Sigmoid colon (tissue), 7 donors: ENCODE measurements around the gene FGF23. TPM values are rescaled to one million over a fixed set of nuclear protein-coding genes. Genes with fewer than 3 reads are reported as not detected.

Source experiments
- DNase-seq: peaks from one replicate; pipeline ENCODE4 v3.0.0-alpha.2; 2019
- H3K27ac ChIP-seq, 4 donors: fragments of 200-600 bp; sonication (generic); one replicate each; pipeline ENCODE4 v1.5.1; 2016 to 2019; ENCODE audit warnings: mild to moderate bottlenecking in 1 of 4
- H3K27me3 ChIP-seq, 3 donors: fragments of 200-600 bp; sonication (generic); one replicate each; pipeline ENCODE4 v1.5.1; 2019; ENCODE audit warnings: mild to moderate bottlenecking in 1 of 3
- H3K36me3 ChIP-seq, 4 donors: fragments of 200-600 bp; sonication (generic); one replicate each; pipeline ENCODE4 v1.5.1; 2016 to 2019
- H3K4me1 ChIP-seq, 4 donors: fragments of 200-600 bp; sonication (generic); one replicate each; pipeline ENCODE4 v1.5.1; 2017 to 2019
- H3K4me3 ChIP-seq, 4 donors: fragments of 200-600 bp; sonication (generic); one replicate each; pipeline ENCODE4 v1.5.1; 2017 to 2019; ENCODE audit warnings: mild to moderate bottlenecking in 2 of 4, moderate library complexity in 1 of 4
- H3K9me3 ChIP-seq, 4 donors: fragments of 200-600 bp in 3 of 4; sonication (generic) in 3 of 4; one replicate each; pipeline versions ENCODE4 v1.5.1 to v1.6.1; 2013 to 2019
- EP300 ChIP-seq, 4 donors: sonication (generic); formaldehyde crosslinking; IDR thresholded peaks; one replicate each; pipeline ENCODE4 v1.6.1; 2017; ENCODE audit warnings: antibody characterized with exemption in 4 of 4
- POLR2A ChIP-seq, 2 donors: fragments of 450-650 bp; IDR thresholded peaks; one replicate each; pipeline ENCODE4 v1.6.1; 2016; ENCODE audit warnings: antibody characterized with exemption in 2 of 2, mild to moderate bottlenecking in 2 of 2, moderate library complexity in 2 of 2
- POLR2AphosphoS5 ChIP-seq, 4 donors: sonication (generic); formaldehyde crosslinking; IDR thresholded peaks; one replicate each; pipeline ENCODE4 v1.6.1; 2017; ENCODE audit warnings: antibody characterized with exemption in 4 of 4
- WGBS, 2 donors: extraction: QIAGEN DNeasy Blood & Tissue Kit; methylation state at CpG; one replicate each; pipeline ENCODE4 v1.1.7; 2013; 5-methylcytosine and 5-hydroxymethylcytosine counted together
- intact Hi-C: fragments of 100-400 bp; cut with DNase I; formaldehyde crosslinking; loops from one replicate; pipeline ENCODE4 v1.15.1; 2023
- polyA plus RNA-seq, 3 donors: library from polyadenylated mRNA; stranded (reverse); fragments of 200-250 nt; gene quantifications; one replicate each; pipeline ENCODE4 v1.2.3, GENCODE V29; 2013
- total RNA-seq, 4 donors: library from RNA; depleted of rRNA; stranded (reverse); fragments of >200 nt; gene quantifications; one replicate each; pipeline ENCODE4 v1.1.0, GENCODE V29; 2016
- TF ChIP-seq, protein P1 (sequence below), 4 experiments: fragments of 450-650 bp in 3 of 4; fragments of 200-600 bp in 1 of 4; IDR thresholded peaks; one replicate each; pipeline ENCODE4 v1.5.1; 2016 to 2019; ENCODE audit warnings: antibody characterized with exemption in 4 of 4, mild to moderate bottlenecking in 3 of 4, moderate library complexity in 2 of 4
- donor health status: healthy with polysubstance abuse.
- donor health status: Bipolar disorder and iron deficiency.
- donor health status: healthy.

Gene FGF23
- total and polyA plus RNA-seq, 7 donors = not detected

DNA sequence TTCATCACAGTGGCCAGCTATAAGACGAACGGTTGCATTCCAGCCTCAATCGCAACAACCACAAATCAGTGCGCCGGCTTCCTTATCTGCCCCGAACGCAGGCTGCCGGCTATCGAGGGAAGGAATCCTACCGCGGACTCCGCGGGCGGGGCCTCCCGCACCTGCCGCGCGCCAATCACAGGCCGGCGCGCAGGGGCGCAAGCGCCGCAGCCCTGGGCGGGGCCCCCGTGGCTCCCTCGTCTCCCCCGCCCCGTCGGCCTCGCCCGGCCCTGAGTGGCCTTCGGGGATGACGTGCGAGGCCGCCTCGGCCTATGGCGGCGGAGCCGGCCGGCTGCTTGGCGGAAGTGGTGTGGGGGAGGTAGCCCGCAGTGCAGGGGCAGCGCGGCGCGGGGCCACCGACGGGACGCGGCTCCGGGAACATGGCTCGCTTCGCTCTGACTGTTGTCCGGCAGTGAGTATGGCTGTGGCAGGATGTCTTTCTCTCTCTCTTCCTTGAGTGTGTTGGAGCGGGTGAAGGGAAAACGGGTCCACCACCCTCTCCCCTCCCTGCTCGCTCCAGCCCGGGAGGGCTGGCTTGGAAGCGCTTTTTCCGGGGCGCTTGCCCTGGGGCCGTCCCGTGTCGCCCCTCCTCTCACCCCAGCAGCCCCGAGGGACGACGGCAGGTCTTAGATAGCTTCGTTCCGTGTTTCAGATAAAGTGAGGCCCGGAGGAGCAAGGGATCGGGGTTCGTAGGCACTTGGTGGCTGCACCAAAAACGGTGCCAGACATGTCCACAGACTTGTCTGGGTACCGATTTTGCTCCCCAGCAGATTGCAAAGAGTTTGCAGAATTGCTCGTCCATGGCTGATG lies 58.4 kb downstream of the FGF23 start, which contains the start of gene TIGAR:
TIGAR (plus strand) TSS at position 361 of the 849 bp plus-strand sequence; CDS start at position 420, 59 bp downstream.
- Histone ChIP-seq H3K4me1 (peaks cover 0 to 31% (median 20%) of the 10 kb centered on the region in 4 donors), H3K27me3 (no peaks in the 10 kb centered on the region), H3K36me3 (no peaks in the 10 kb centered on the region), H3K27ac (peak within 1 kb of the TSS; percentile 88 to 96 (median 94)), H3K9me3 (no peaks in the 10 kb centered on the region), H3K4me3 (peak within 1 kb of the TSS; percentile 84 to 96 (median 87))
- 0% methylated on average over 76 of the region's 76 CpGs for WGBS, 2 donors
- intact Hi-C loops = loop anchor here (5.0 to 10.0 kb wide), 4 partner anchors 39 to 449 kb away; partner anchors contain the start of genes PARP11 and RAD51AP1
- peak; percentile 86 to 89 for TF ChIP-seq POLR2A (IDR thresholded peaks at IDR 0.05)
- TF ChIP-seq, protein P1, sequence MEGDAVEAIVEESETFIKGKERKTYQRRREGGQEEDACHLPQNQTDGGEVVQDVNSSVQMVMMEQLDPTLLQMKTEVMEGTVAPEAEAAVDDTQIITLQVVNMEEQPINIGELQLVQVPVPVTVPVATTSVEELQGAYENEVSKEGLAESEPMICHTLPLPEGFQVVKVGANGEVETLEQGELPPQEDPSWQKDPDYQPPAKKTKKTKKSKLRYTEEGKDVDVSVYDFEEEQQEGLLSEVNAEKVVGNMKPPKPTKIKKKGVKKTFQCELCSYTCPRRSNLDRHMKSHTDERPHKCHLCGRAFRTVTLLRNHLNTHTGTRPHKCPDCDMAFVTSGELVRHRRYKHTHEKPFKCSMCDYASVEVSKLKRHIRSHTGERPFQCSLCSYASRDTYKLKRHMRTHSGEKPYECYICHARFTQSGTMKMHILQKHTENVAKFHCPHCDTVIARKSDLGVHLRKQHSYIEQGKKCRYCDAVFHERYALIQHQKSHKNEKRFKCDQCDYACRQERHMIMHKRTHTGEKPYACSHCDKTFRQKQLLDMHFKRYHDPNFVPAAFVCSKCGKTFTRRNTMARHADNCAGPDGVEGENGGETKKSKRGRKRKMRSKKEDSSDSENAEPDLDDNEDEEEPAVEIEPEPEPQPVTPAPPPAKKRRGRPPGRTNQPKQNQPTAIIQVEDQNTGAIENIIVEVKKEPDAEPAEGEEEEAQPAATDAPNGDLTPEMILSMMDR (IDR thresholded peaks at IDR 0.05) = no peak
- peak; percentile 84 to 99 (median 96) for TF ChIP-seq POLR2AphosphoS5 (IDR thresholded peaks at IDR 0.05)
- peak; percentile 97 for DNase-seq

DNA sequence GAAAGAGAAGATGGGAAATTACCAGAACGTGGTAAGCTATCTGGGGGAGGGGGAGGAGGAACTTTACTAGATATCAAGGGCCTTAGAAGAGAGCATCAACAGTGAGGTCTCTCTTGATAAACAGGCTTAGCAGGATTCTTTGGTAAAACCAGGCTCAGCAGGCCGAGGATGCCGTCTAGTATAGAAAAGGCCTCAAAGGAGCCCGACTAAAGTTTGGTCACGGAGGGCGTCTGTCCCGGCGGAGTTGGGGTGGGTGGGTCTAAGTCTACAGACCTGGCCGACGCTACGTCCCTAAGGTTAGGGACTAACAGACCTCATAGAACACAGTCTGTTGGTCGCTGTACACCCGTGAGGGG lies 59.0 kb downstream of the FGF23 start:
- H3K4me1 ChIP-seq = peaks cover 0 to 26% (median 17%) of the 10 kb centered on the region in 4 donors
- peak overlapping the region; percentile 36 to 96 (median 86) for H3K4me3 ChIP-seq
- H3K36me3 ChIP-seq = no peaks in the 10 kb centered on the region
- no peak for DNase-seq
- WGBS, 2 donors = 0% methylated on average over 13 of the region's 13 CpGs
- no peaks in the 10 kb centered on the region for H3K9me3 ChIP-seq
- intact Hi-C loops = loop anchor here (5.0 to 10.0 kb wide), 4 partner anchors 38 to 448 kb away; partner anchors contain the start of genes PARP11 and RAD51AP1
- H3K27me3 ChIP-seq = no peaks in the 10 kb centered on the region
- peak overlapping the region; percentile 88 to 96 (median 94) for H3K27ac ChIP-seq
- TF ChIP-seq, protein P1 (IDR thresholded peaks at IDR 0.05) = no peak
- TF ChIP-seq EP300 (IDR thresholded peaks at IDR 0.05) = no peak
- TF ChIP-seq POLR2AphosphoS5 (IDR thresholded peaks at IDR 0.05) = no peak
- TF ChIP-seq POLR2A (IDR thresholded peaks at IDR 0.05) = no peak

Other genes with a start within 250 kb of the FGF23 start
- gene CCND2, start 106.0 kb downstream of the FGF23 start, total RNA-seq = 100 to 1,000 TPM in 3 of 4 donors, 10 to 100 TPM in 1; 98.7 to 178 (median 149) TPM
- 10 to 100 TPM in 1 of 3 donors, 1 to 10 TPM in 2; 7.8 to 35.0 (median 8.6) TPM for gene CCND2, start 106.0 kb downstream of the FGF23 start, polyA plus RNA-seq
- gene TIGAR, start 58.5 kb downstream of the FGF23 start, total RNA-seq = 1 to 10 TPM; 4.4 to 6.0 (median 5.2) TPM
- 10 to 100 TPM in 1 of 3 donors, 1 to 10 TPM in 2; 7.1 to 14.6 (median 7.8) TPM for gene TIGAR, start 58.5 kb downstream of the FGF23 start, polyA plus RNA-seq
- not detected for gene FGF6, start 66.1 kb upstream of the FGF23 start, total RNA-seq
- not detected for gene FGF6, start 66.1 kb upstream of the FGF23 start, polyA plus RNA-seq
- gene RAD51AP1, start 159.2 kb upstream of the FGF23 start, total RNA-seq = 1 to 10 TPM in 3 of 4 donors, under 1 TPM in 1; 0.49 to 2.5 (median 1.5) TPM
- 1 to 10 TPM; 3.0 to 8.6 (median 7.3) TPM for gene RAD51AP1, start 159.2 kb upstream of the FGF23 start, polyA plus RNA-seq
- gene DYRK4, start 182.5 kb upstream of the FGF23 start, total RNA-seq = 10 to 100 TPM; 24.1 to 63.5 (median 46.8) TPM
- gene DYRK4, start 182.5 kb upstream of the FGF23 start, polyA plus RNA-seq = 10 to 100 TPM; 22.5 to 36.0 (median 23.1) TPM